GM23338 (cell line): ENCODE data around the gene YLPM1. TPM values are rescaled to one million over a fixed set of nuclear protein-coding genes. Genes with fewer than 3 reads are reported as not detected.

ENCODE experiments used
- ATAC-seq: fragments of 200-7000 bp; cut with Tn5 transposase; 3 replicates; pipeline ENCODE4 v1.9.1; 2020
- DNase-seq: peaks from one replicate; pipeline ENCODE4 v3.0.0-alpha.2; 2015; ENCODE audit warnings: low spot score
- H2AFZ ChIP-seq: fragments of 200-600 bp; sonication (generic); 2 replicates; pipeline ENCODE4 v1.8.0; 2016; ENCODE audit warnings: antibody characterized with exemption, mild to moderate bottlenecking, moderate library complexity
- H3F3A ChIP-seq: fragments of 200-600 bp; sonication (generic); replicated peaks from 2 replicates; pipeline ENCODE4 v1.8.0; 2017; ENCODE audit warnings: antibody characterized with exemption, mixed run types, low read depth
- H3K27ac ChIP-seq: fragments of 200-600 bp; sonication (generic); 2 replicates; pipeline ENCODE4 v1.6.1; 2016; ENCODE audit warnings: low read depth
- H3K27me3 ChIP-seq: fragments of 200-600 bp; sonication (generic); 2 replicates; pipeline ENCODE4 v1.8.0; 2016; ENCODE audit warnings: mild to moderate bottlenecking, mixed run types, moderate library complexity; ENCODE audit not compliant: insufficient read depth
- H3K36me3 ChIP-seq: fragments of 200-600 bp; sonication (generic); 2 replicates; pipeline ENCODE4 v1.8.0; 2016; ENCODE audit warnings: mild to moderate bottlenecking; ENCODE audit not compliant: insufficient read depth
- H3K4me1 ChIP-seq: fragments of 200-600 bp; sonication (generic); 2 replicates; pipeline ENCODE4 v1.8.0; 2016; ENCODE audit warnings: mild to moderate bottlenecking, moderate library complexity; ENCODE audit not compliant: insufficient read depth
- H3K4me2 ChIP-seq: fragments of 200-600 bp; sonication (generic); 2 replicates; pipeline ENCODE4 v1.7.1; 2017; ENCODE audit warnings: mixed run types
- H3K4me3 ChIP-seq: fragments of 200-600 bp; sonication (generic); 2 replicates; pipeline ENCODE4 v1.6.1; 2016; ENCODE audit warnings: mixed run types
- H3K79me2 ChIP-seq: fragments of 200-600 bp; sonication (generic); replicated peaks from 2 replicates; pipeline ENCODE4 v1.8.0; 2017; ENCODE audit warnings: mild to moderate bottlenecking; ENCODE audit not compliant: insufficient read depth
- H3K9me2 ChIP-seq: fragments of 200-600 bp; sonication (generic); 2 replicates; pipeline ENCODE4 v1.8.0; 2017; ENCODE audit not compliant: insufficient read depth
- H4K20me1 ChIP-seq: fragments of 200-600 bp; sonication (generic); replicated peaks from 2 replicates; pipeline ENCODE4 v1.8.0; 2017; ENCODE audit warnings: mild to moderate bottlenecking; ENCODE audit not compliant: insufficient read depth
- H3K27ac Mint-ChIP-seq: 2 replicates; pipeline ENCODE4 v1.8.0; 2020; ENCODE audit warnings: inconsistent platforms, mild to moderate bottlenecking, moderate library complexity, mixed read lengths
- H3K27me3 Mint-ChIP-seq: 3 replicates; pipeline ENCODE4 v1.8.0; 2022; ENCODE audit warnings: low read depth, mild to moderate bottlenecking, moderate library complexity, mixed read lengths, inconsistent platforms; ENCODE audit not compliant: insufficient read depth, poor library complexity
- H3K36me3 Mint-ChIP-seq: 3 replicates; pipeline ENCODE4 v1.8.0; 2021; ENCODE audit warnings: low read depth, mild to moderate bottlenecking, inconsistent platforms, moderate library complexity, mixed read lengths
- H3K4me1 Mint-ChIP-seq: 3 replicates; pipeline ENCODE4 v1.8.0; 2020; ENCODE audit warnings: mild to moderate bottlenecking, inconsistent platforms, mixed read lengths
- H3K4me3 Mint-ChIP-seq: 3 replicates; pipeline ENCODE4 v1.8.0; 2021; ENCODE audit warnings: moderate library complexity, mild to moderate bottlenecking, inconsistent platforms, mixed read lengths
- H3K9me3 Mint-ChIP-seq: 3 replicates; pipeline ENCODE4 v1.8.0; 2020; ENCODE audit warnings: moderate library complexity, mild to moderate bottlenecking, inconsistent platforms, mixed read lengths
- CREB1 ChIP-seq: fragments of 250-450 bp; sonication (Bioruptor Pico); IDR thresholded peaks from 2 replicates; pipeline ENCODE4 v1.5.0; 2020; ENCODE audit warnings: low read depth, mild to moderate bottlenecking, moderate library complexity
- CTCF ChIP-seq, 2 experiments: fragments of 200-600 bp in 1 of 2; sonication (generic) in 1 of 2; conservative IDR thresholded peaks; 2 replicates each; pipeline versions ENCODE4 v1.5.1 to v1.6.1; 2016 to 2017; ENCODE audit warnings: antibody characterized with exemption in 2 of 2, low read depth in 2 of 2, mild to moderate bottlenecking in 2 of 2, moderate library complexity in 1 of 2
- ETS1 ChIP-seq: IDR thresholded peaks from 2 replicates; pipeline ENCODE4 v1.6.1; 2016; ENCODE audit warnings: antibody characterized with exemption
- EZH2 ChIP-seq: fragments of 200-600 bp; sonication (generic); IDR thresholded peaks from one replicate; pipeline ENCODE4 v1.8.0; 2017; ENCODE audit warnings: antibody characterized with exemption, mild to moderate bottlenecking, low read depth; ENCODE audit not compliant: unreplicated experiment
- EZH2phosphoT487 ChIP-seq: fragments of 200-600 bp; sonication (generic); IDR thresholded peaks from one replicate; pipeline ENCODE4 v1.8.1; 2018; ENCODE audit warnings: antibody characterized with exemption; ENCODE audit not compliant: unreplicated experiment
- JUNB ChIP-seq: IDR thresholded peaks from one replicate; pipeline ENCODE4 v1.6.1; 2016; ENCODE audit warnings: antibody characterized with exemption; ENCODE audit not compliant: unreplicated experiment
- NANOG ChIP-seq: IDR thresholded peaks from 2 replicates; pipeline ENCODE4 v1.6.1; 2016; ENCODE audit warnings: antibody characterized with exemption, borderline replicate concordance
- POLR2AphosphoS5 ChIP-seq: IDR thresholded peaks from 2 replicates; pipeline ENCODE4 v1.6.1; 2016; ENCODE audit warnings: antibody characterized with exemption, low read depth
- REST ChIP-seq: IDR thresholded peaks from one replicate; pipeline ENCODE4 v1.6.1; 2018; ENCODE audit warnings: antibody characterized with exemption; ENCODE audit not compliant: unreplicated experiment
- STAT1 ChIP-seq: IDR thresholded peaks from one replicate; pipeline ENCODE4 v1.6.1; 2016; ENCODE audit warnings: antibody characterized with exemption; ENCODE audit not compliant: unreplicated experiment
- ZNF114 ChIP-seq: fragments of 250-450 bp; sonication (Bioruptor Pico); IDR thresholded peaks from 2 replicates; pipeline ENCODE4 v1.5.0; 2020; ENCODE audit warnings: mild to moderate bottlenecking, moderate library complexity
- ZNF331 ChIP-seq: fragments of 250-450 bp; sonication (Bioruptor Pico); IDR thresholded peaks from 2 replicates; pipeline ENCODE4 v1.5.0; 2020; ENCODE audit warnings: low read depth, mild to moderate bottlenecking, moderate library complexity
- ZNF462 ChIP-seq: fragments of 250-450 bp; sonication (Bioruptor Pico); IDR thresholded peaks from 2 replicates; pipeline ENCODE4 v1.5.0; 2020; ENCODE audit warnings: mild to moderate bottlenecking, moderate library complexity
- polyA plus RNA-seq: library from polyadenylated mRNA; unstranded; fragments of >200 nt; fragmentation: Nextera tagmentation; extraction: Ambion mirVana; gene quantifications from 2 replicates; pipeline ENCODE4 v1.2.1, GENCODE V29; 2016
- total RNA-seq: library from RNA; depleted of rRNA; stranded (reverse); fragments of >200 nt; shearing (Covaris generic); gene quantifications from 2 replicates; pipeline ENCODE4 v1.2.3, GENCODE V29; 2014

The YLPM1 gene
- total and polyA plus RNA-seq, 2 experiments from 2014 or later, result 39.2 to 58.4 TPM

GRCh38 chr14:74835645-74836250, 72.6 kb downstream of the YLPM1 start:
- peaks cover 10% of the 10 kb centered on the region; the same call in 1 of the 2 replicates for H3K36me3 ChIP-seq
- H3K4me3 Mint-ChIP-seq, result no peak overlapping the region
- no peaks in the 10 kb centered on the region for H3F3A ChIP-seq
- no peak overlapping the region for H3K4me3 ChIP-seq
- H3K27me3 Mint-ChIP-seq, result peaks cover 2% of the 10 kb centered on the region
- no peaks in the 10 kb centered on the region for H3K4me1 Mint-ChIP-seq
- no peaks in the 10 kb centered on the region for H3K79me2 ChIP-seq
- ATAC-seq (no peak), DNase-seq (no peak)
- no peaks in the 10 kb centered on the region for H3K27me3 ChIP-seq
- H3K27ac Mint-ChIP-seq, result no peak overlapping the region
- H4K20me1 ChIP-seq, result no peaks in the 10 kb centered on the region
- no peak overlapping the region for H3K4me2 ChIP-seq
- peaks cover 3% of the 10 kb centered on the region; the same call in 2 of the 3 replicates for H3K36me3 Mint-ChIP-seq
- no peaks in the 10 kb centered on the region for H3K9me3 Mint-ChIP-seq
- H3K27ac ChIP-seq, result no peak overlapping the region
- H3K9me2 ChIP-seq, result no peaks in the 10 kb centered on the region
- no peaks in the 10 kb centered on the region for H3K4me1 ChIP-seq
- no peak for TF ChIP-seq ZNF462 (CRISPR knock-in tag)
- TF ChIP-seq CREB1 (CRISPR knock-in tag), result no peak
- TF ChIP-seq REST, result no peak
- no peak for TF ChIP-seq JUNB
- TF ChIP-seq ETS1, result no peak
- TF ChIP-seq CTCF (conservative IDR thresholded peaks at IDR 0.05; ENCODE audit: low read depth in 2 of 2), result no peak
- TF ChIP-seq STAT1, result no peak
- no peak for TF ChIP-seq EZH2phosphoT487
- no peak for TF ChIP-seq NANOG
- no peak for TF ChIP-seq EZH2
- TF ChIP-seq ZNF114 (CRISPR knock-in tag), result no peak
- no peak for TF ChIP-seq ZNF331 (CRISPR knock-in tag)
- no peak for TF ChIP-seq POLR2AphosphoS5
- no peak overlapping the region for H2AFZ ChIP-seq
